OCI-LY1 (cell line): ENCODE data around the gene MYADML2.

Source experiments
- EZH2 ChIP-seq: fragments of 200-600 bp; sonication (generic), shearing (Covaris generic); IDR thresholded peaks from 2 replicates; pipeline ENCODE4 v1.8.0; 2017; ENCODE audit warnings: borderline replicate concordance, mixed run types, mild to moderate bottlenecking, antibody characterized with exemption, low read length, moderate library complexity, mixed read lengths
- TF ChIP-seq, protein P1 (sequence below): fragments of 200-600 bp; sonication (generic), shearing (Covaris generic); IDR thresholded peaks from 2 replicates; pipeline ENCODE4 v1.5.1; 2017; ENCODE audit warnings: mild to moderate bottlenecking, antibody characterized with exemption, low read length, moderate library complexity, mixed read lengths

DNA sequence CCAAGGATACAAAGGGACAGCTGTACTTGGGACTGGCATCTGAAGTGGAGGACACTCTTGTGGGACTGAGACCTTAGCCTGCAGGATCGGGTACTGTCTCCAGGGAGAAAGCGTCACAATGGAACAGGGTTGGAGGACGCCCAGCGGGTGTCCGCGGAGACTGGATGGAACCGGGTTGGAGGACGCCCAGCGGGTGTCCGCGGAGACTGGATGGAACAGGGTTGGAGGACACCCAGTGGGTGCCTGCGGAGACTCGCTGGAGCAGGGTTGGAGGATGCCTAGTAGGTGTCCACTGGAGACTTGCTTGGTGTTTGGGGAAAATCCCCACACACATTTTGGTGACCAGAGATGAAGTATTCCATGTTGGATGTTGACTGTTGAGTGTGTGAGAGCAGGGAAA is at the start of gene MYADML2:
- TF ChIP-seq, protein P1, sequence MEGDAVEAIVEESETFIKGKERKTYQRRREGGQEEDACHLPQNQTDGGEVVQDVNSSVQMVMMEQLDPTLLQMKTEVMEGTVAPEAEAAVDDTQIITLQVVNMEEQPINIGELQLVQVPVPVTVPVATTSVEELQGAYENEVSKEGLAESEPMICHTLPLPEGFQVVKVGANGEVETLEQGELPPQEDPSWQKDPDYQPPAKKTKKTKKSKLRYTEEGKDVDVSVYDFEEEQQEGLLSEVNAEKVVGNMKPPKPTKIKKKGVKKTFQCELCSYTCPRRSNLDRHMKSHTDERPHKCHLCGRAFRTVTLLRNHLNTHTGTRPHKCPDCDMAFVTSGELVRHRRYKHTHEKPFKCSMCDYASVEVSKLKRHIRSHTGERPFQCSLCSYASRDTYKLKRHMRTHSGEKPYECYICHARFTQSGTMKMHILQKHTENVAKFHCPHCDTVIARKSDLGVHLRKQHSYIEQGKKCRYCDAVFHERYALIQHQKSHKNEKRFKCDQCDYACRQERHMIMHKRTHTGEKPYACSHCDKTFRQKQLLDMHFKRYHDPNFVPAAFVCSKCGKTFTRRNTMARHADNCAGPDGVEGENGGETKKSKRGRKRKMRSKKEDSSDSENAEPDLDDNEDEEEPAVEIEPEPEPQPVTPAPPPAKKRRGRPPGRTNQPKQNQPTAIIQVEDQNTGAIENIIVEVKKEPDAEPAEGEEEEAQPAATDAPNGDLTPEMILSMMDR, result no peak
- no peak for TF ChIP-seq EZH2
